K562 (cell line): Measurements from ENCODE around the gene SPINT1. TPM values are rescaled to one million over a fixed set of nuclear protein-coding genes. Genes with fewer than 3 reads are reported as not detected.

Experiments used
- BCOR ChIP-seq: fragments of 450-650 bp; IDR thresholded peaks from 2 replicates; pipeline ENCODE4 v1.6.1; 2016
- CCNT2 ChIP-seq: IDR thresholded peaks from 2 replicates; pipeline ENCODE4 v1.6.1; 2011; ENCODE audit warnings: borderline replicate concordance, low read depth, mild to moderate bottlenecking, moderate library complexity, mixed read lengths, low read length; ENCODE audit not compliant: insufficient read length; ENCODE audit errors: extremely low read depth
- ELF2 ChIP-seq: fragments of 250-450 bp; sonication (Bioruptor Pico); IDR thresholded peaks from 2 replicates; pipeline ENCODE4 v1.5.0; 2021; ENCODE audit warnings: mild to moderate bottlenecking
- EWSR1 ChIP-seq: fragments of 450-650 bp; IDR thresholded peaks from 2 replicates; pipeline ENCODE4 v1.6.1; 2018; ENCODE audit warnings: borderline replicate concordance, mild to moderate bottlenecking, low read depth, moderate library complexity; ENCODE audit not compliant: partially characterized antibody
- HMBOX1 ChIP-seq: sonication (generic); IDR thresholded peaks from 2 replicates; pipeline ENCODE4 v1.6.1; 2016
- HOMEZ ChIP-seq: fragments of 250-450 bp; sonication (Bioruptor Pico); IDR thresholded peaks from 2 replicates; pipeline ENCODE4 v1.4.0; 2020; ENCODE audit warnings: mild to moderate bottlenecking, moderate library complexity
- PBX2 ChIP-seq, 2 experiments: IDR thresholded peaks in 1 of 2; conservative IDR thresholded peaks in 1 of 2; 2 replicates each; pipeline ENCODE4 v1.6.1; 2016; ENCODE audit warnings: low read depth in 2 of 2, mild to moderate bottlenecking in 1 of 2, missing compliant biosample characterization in 1 of 2, missing genetic modification characterization in 1 of 2, moderate library complexity in 1 of 2
- RCOR1 ChIP-seq, 2 experiments: IDR thresholded peaks; 2 replicates each; pipeline ENCODE4 v1.6.1; 2012; ENCODE audit warnings: low read depth in 2 of 2, low read length in 2 of 2, borderline replicate concordance in 1 of 2, improper control_type of control experiment in 1 of 2
- TEAD4 ChIP-seq, 2 experiments: sonication (generic) in 1 of 2; formaldehyde crosslinking in 1 of 2; IDR thresholded peaks; 2 replicates each; pipeline versions ENCODE4 v1.6.1 to v1.8.0; 2012 to 2022; ENCODE audit warnings: borderline replicate concordance in 1 of 2, inconsistent platforms in 1 of 2, low read length in 1 of 2, mild to moderate bottlenecking in 1 of 2, missing genetic modification reagents in 1 of 2
- TRIM24 ChIP-seq, 2 experiments: fragments of 450-650 bp; IDR thresholded peaks; 2 replicates each; pipeline ENCODE4 v1.6.1; 2016
- XRCC5 ChIP-seq: fragments of 200-400 bp; formaldehyde crosslinking; IDR thresholded peaks from 2 replicates; pipeline ENCODE4 v1.6.1; 2017; ENCODE audit warnings: low read depth, mild to moderate bottlenecking, low read length
- ZBTB8A ChIP-seq: fragments of 450-650 bp; IDR thresholded peaks from 2 replicates; pipeline ENCODE4 v1.6.1; 2018; ENCODE audit warnings: mild to moderate bottlenecking, moderate library complexity; ENCODE audit not compliant: partially characterized antibody
- ZNF224 ChIP-seq: sonication (generic); formaldehyde crosslinking; IDR thresholded peaks from 2 replicates; pipeline ENCODE4 v1.8.0; 2022; ENCODE audit warnings: mild to moderate bottlenecking, missing genetic modification reagents
- ZNF274 ChIP-seq: IDR thresholded peaks from 2 replicates; pipeline ENCODE4 v1.6.1; 2011; ENCODE audit warnings: low read depth, mild to moderate bottlenecking, low read length, moderate library complexity, borderline replicate concordance
- ZNF347 ChIP-seq: fragments of 450-650 bp; formaldehyde crosslinking; IDR thresholded peaks from 2 replicates; pipeline ENCODE4 v1.4.0; 2020; ENCODE audit warnings: low read depth, mild to moderate bottlenecking, moderate library complexity
- ZNF695 ChIP-seq: fragments of 450-650 bp; formaldehyde crosslinking; IDR thresholded peaks from 2 replicates; pipeline ENCODE4 v1.4.0; 2020; ENCODE audit warnings: mild to moderate bottlenecking, moderate library complexity
- ZNF766 ChIP-seq: fragments of 200-800 bp; sonication (Bioruptor generic); conservative IDR thresholded peaks from 2 replicates; pipeline ENCODE4 v1.6.1; 2016; ENCODE audit warnings: missing genetic modification characterization, missing compliant biosample characterization
- polyA plus RNA-seq, 8 experiments: library from polyadenylated mRNA; depleted of rRNA in 4 of 8; stranded (reverse) in 5 of 8; unstranded in 3 of 8; fragments of >200 nt; fragmentation: Nextera tagmentation in 2 of 8; fragmentation: Illumina TruSeq in 1 of 8; extraction: Ambion mirVana in 2 of 8; extraction: Trizol in 1 of 8; gene quantifications; 2 replicates each; pipeline versions ENCODE4 v1.2.1 to v1.2.3, GENCODE V29; 2011 to 2014; ENCODE audit warnings: inconsistent platforms in 1 of 8, missing spikeins in 1 of 8
- total RNA-seq, 7 experiments: library from RNA; depleted of rRNA in 6 of 7; stranded (reverse); fragments of >200 nt in 6 of 7; fragmentation: Illumina TruSeq in 2 of 7; extraction: Trizol in 2 of 7; gene quantifications; 2 replicates each; pipeline versions ENCODE4 v1.2.1 to v1.2.3, GENCODE V29; 2011 to 2021; ENCODE audit warnings: low replicate concordance in 1 of 7
- TF ChIP-seq, protein P1 (sequence below): fragments of 450-650 bp; conservative IDR thresholded peaks from 2 replicates; pipeline ENCODE4 v1.6.1; 2016; ENCODE audit warnings: missing genetic modification characterization, low read depth, mild to moderate bottlenecking, missing compliant biosample characterization, moderate library complexity
- TF ChIP-seq, protein P2 (sequence below), 2 experiments: fragments of 250-450 bp in 1 of 2; fragments of 450-650 bp in 1 of 2; sonication (Bioruptor Pico) in 1 of 2; IDR thresholded peaks; 2 replicates each; pipeline versions ENCODE4 v1.6.1 to v1.8.0; 2016 to 2021; ENCODE audit warnings: mild to moderate bottlenecking in 2 of 2, moderate library complexity in 2 of 2, missing compliant biosample characterization in 1 of 2, missing genetic modification characterization in 1 of 2

Gene SPINT1
- total and polyA plus RNA-seq, 9 of the 15 experiments (the other 6 are each of a cell fraction or from before 2014, with no cell fraction given), result 0.78 to 4.5 (median 1.5) TPM

DNA sequence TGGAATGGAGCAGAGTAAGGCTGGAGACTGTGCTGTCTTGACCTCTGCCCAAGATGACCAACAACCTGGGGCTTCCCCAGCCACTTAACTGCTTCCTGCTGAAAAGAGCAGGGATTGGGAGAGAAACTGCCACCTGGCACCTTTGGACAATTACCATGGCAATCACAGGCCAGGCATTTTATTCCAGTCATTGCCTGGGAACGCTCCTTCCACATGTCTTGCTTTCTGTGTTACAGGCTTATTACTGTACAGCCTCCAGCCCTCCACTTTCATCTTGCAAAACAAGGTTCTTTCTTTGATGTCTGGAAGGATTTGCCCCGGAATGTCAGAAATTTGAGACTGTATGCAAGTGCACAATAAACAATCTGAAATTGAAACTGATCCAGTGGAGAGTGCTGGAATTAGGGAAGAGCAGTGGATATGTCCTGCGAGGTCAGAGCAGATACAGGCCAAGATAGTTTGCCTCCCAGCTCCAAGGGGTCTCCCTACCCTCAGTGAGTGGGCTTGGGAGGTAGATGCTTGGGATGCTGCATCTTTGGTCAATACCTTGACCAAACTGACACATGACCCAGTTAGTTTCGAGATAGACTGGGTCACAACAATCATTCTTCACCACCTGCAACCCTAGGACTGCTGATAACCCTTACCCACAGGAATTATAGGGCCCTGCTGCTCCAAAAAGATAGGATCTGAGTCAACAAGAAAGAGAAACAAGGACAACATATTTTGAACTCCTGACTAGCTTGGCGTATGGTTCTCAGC lies 18.0 kb upstream of the SPINT1 start (continued):
- TF ChIP-seq RCOR1 (IDR thresholded peaks at IDR 0.05; ENCODE audit: borderline replicate concordance in 1 of 2, low read depth in 2 of 2, low read length in 2 of 2) (peak; percentile 67 to 94), HMBOX1 (peak; percentile 67), ELF2 (CRISPR knock-in tag) (no peak), EWSR1 (no peak), ZNF224 (CRISPR knock-in tag) (no peak), ZBTB8A (no peak), CCNT2 (peak; percentile 87), BCOR (peak; percentile 83), PBX2 (CRISPR knock-in tag; IDR thresholded peaks at IDR 0.05; ENCODE audit: low read depth) (no peak), PBX2 (tag; conservative IDR thresholded peaks at IDR 0.05; ENCODE audit: low read depth) (0 out of 2 replicates have a peak, but pooled peaks have one; percentile 44), XRCC5 (no peak), ZNF347 (CRISPR knock-in tag) (no peak), TRIM24 (IDR thresholded peaks at IDR 0.05) (peak; percentile 77 to 90), ZNF695 (no peak), TEAD4 (IDR thresholded peaks at IDR 0.05; ENCODE audit: low read length) (peak; percentile 98), TEAD4 (CRISPR knock-in tag; IDR thresholded peaks at IDR 0.05; ENCODE audit: borderline replicate concordance) (no peak), ZNF274 (no peak), HOMEZ (CRISPR knock-in tag) (no peak), ZNF766 (CRISPR knock-in tag) (peak; percentile 88)
- TF ChIP-seq, protein P1, sequence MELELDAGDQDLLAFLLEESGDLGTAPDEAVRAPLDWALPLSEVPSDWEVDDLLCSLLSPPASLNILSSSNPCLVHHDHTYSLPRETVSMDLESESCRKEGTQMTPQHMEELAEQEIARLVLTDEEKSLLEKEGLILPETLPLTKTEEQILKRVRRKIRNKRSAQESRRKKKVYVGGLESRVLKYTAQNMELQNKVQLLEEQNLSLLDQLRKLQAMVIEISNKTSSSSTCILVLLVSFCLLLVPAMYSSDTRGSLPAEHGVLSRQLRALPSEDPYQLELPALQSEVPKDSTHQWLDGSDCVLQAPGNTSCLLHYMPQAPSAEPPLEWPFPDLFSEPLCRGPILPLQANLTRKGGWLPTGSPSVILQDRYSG (tag), result no peak
- TF ChIP-seq, protein P2, sequence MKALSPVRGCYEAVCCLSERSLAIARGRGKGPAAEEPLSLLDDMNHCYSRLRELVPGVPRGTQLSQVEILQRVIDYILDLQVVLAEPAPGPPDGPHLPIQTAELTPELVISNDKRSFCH (CRISPR knock-in tag; IDR thresholded peaks at IDR 0.05), result no peak
- TF ChIP-seq, protein P2 (tag; IDR thresholded peaks at IDR 0.05), result peak; percentile 62; the same call in 1 of the 2 replicates
